HEK293 (cell line): Measurements from ENCODE around the gene SYNM.

ENCODE experiments used
- BCL11B ChIP-seq: fragments of 450-650 bp; formaldehyde crosslinking; IDR thresholded peaks from 2 replicates; pipeline ENCODE4 v1.5.1; 2016; ENCODE audit warnings: low read depth, missing biosample characterization, missing genetic modification characterization
- FEZF1 ChIP-seq: fragments of 450-650 bp; formaldehyde crosslinking; IDR thresholded peaks from 2 replicates; pipeline ENCODE4 v1.5.1; 2016; ENCODE audit warnings: missing biosample characterization, missing genetic modification characterization
- KLF16 ChIP-seq: fragments of 450-650 bp; formaldehyde crosslinking; IDR thresholded peaks from 2 replicates; pipeline ENCODE4 v1.5.1; 2017; ENCODE audit warnings: missing biosample characterization, missing genetic modification characterization
- KLF9 ChIP-seq: fragments of 450-650 bp; formaldehyde crosslinking; IDR thresholded peaks from 2 replicates; pipeline ENCODE4 v1.5.1; 2016; ENCODE audit warnings: missing biosample characterization, missing genetic modification characterization, low read depth
- MYNN ChIP-seq: fragments of 450-650 bp; formaldehyde crosslinking; IDR thresholded peaks from 2 replicates; pipeline ENCODE4 v1.5.1; 2016; ENCODE audit warnings: missing biosample characterization, missing genetic modification characterization, borderline replicate concordance
- RBAK ChIP-seq: fragments of 450-650 bp; formaldehyde crosslinking; IDR thresholded peaks from 2 replicates; pipeline ENCODE4 v1.5.1; 2016; ENCODE audit warnings: missing biosample characterization, missing genetic modification characterization
- SCRT1 ChIP-seq: fragments of 450-650 bp; formaldehyde crosslinking; IDR thresholded peaks from 2 replicates; pipeline ENCODE4 v1.5.1; 2016; ENCODE audit warnings: missing biosample characterization, missing genetic modification characterization, borderline replicate concordance
- TRIM28 ChIP-seq: IDR thresholded peaks from 2 replicates; pipeline ENCODE4 v1.6.1; 2011; ENCODE audit warnings: low read length, control low read depth, borderline replicate concordance
- ZBTB17 ChIP-seq: fragments of 450-650 bp; formaldehyde crosslinking; IDR thresholded peaks from 2 replicates; pipeline ENCODE4 v1.5.1; 2016; ENCODE audit warnings: missing biosample characterization, missing genetic modification characterization
- ZBTB8A ChIP-seq: fragments of 450-650 bp; formaldehyde crosslinking; IDR thresholded peaks from 2 replicates; pipeline ENCODE4 v1.5.1; 2016; ENCODE audit warnings: missing biosample characterization, missing genetic modification characterization
- ZEB2 ChIP-seq: fragments of 450-650 bp; formaldehyde crosslinking; IDR thresholded peaks from 2 replicates; pipeline ENCODE4 v1.5.1; 2016; ENCODE audit warnings: missing biosample characterization, missing genetic modification characterization
- ZFP69B ChIP-seq: fragments of 450-650 bp; formaldehyde crosslinking; IDR thresholded peaks from 2 replicates; pipeline ENCODE4 v1.5.1; 2016; ENCODE audit warnings: missing biosample characterization, missing genetic modification characterization
- ZIC2 ChIP-seq: fragments of 450-650 bp; formaldehyde crosslinking; IDR thresholded peaks from 2 replicates; pipeline ENCODE4 v1.5.1; 2016; ENCODE audit warnings: missing biosample characterization, missing genetic modification characterization
- ZNF10 ChIP-seq: fragments of 450-650 bp; formaldehyde crosslinking; IDR thresholded peaks from 2 replicates; pipeline ENCODE4 v1.5.1; 2017; ENCODE audit warnings: missing biosample characterization, missing genetic modification characterization
- ZNF114 ChIP-seq: fragments of 450-650 bp; formaldehyde crosslinking; IDR thresholded peaks from 2 replicates; pipeline ENCODE4 v1.5.0; 2017; ENCODE audit warnings: missing biosample characterization, missing genetic modification characterization
- ZNF133 ChIP-seq: fragments of 450-650 bp; formaldehyde crosslinking; IDR thresholded peaks from 2 replicates; pipeline ENCODE4 v1.5.1; 2016; ENCODE audit warnings: missing biosample characterization, missing genetic modification characterization
- ZNF155 ChIP-seq: fragments of 450-650 bp; formaldehyde crosslinking; IDR thresholded peaks from 2 replicates; pipeline ENCODE4 v1.5.1; 2016; ENCODE audit warnings: missing biosample characterization, missing genetic modification characterization
- ZNF157 ChIP-seq: fragments of 450-650 bp; formaldehyde crosslinking; IDR thresholded peaks from 2 replicates; pipeline ENCODE4 v1.5.1; 2016; ENCODE audit warnings: missing biosample characterization, missing genetic modification characterization
- ZNF174 ChIP-seq: fragments of 450-650 bp; formaldehyde crosslinking; IDR thresholded peaks from 2 replicates; pipeline ENCODE4 v1.5.0; 2017; ENCODE audit warnings: missing biosample characterization, mild to moderate bottlenecking, missing genetic modification characterization
- ZNF175 ChIP-seq: fragments of 450-650 bp; formaldehyde crosslinking; IDR thresholded peaks from 2 replicates; pipeline ENCODE4 v1.5.1; 2016; ENCODE audit warnings: missing biosample characterization, missing genetic modification characterization
- ZNF211 ChIP-seq: fragments of 450-650 bp; formaldehyde crosslinking; IDR thresholded peaks from 2 replicates; pipeline ENCODE4 v1.5.1; 2016; ENCODE audit warnings: low read depth, missing biosample characterization, missing genetic modification characterization
- ZNF214 ChIP-seq: fragments of 450-650 bp; formaldehyde crosslinking; IDR thresholded peaks from 2 replicates; pipeline ENCODE4 v1.5.1; 2017; ENCODE audit warnings: missing biosample characterization, mild to moderate bottlenecking, missing genetic modification characterization, borderline replicate concordance
- ZNF335 ChIP-seq: fragments of 450-650 bp; formaldehyde crosslinking; conservative IDR thresholded peaks from 2 replicates; pipeline ENCODE4 v1.5.1; 2016; ENCODE audit warnings: missing biosample characterization, missing genetic modification characterization
- ZNF404 ChIP-seq: fragments of 450-650 bp; formaldehyde crosslinking; IDR thresholded peaks from 2 replicates; pipeline ENCODE4 v1.5.1; 2017; ENCODE audit warnings: missing biosample characterization, missing genetic modification characterization
- ZNF501 ChIP-seq: fragments of 450-650 bp; formaldehyde crosslinking; IDR thresholded peaks from 2 replicates; pipeline ENCODE4 v1.5.1; 2016; ENCODE audit warnings: missing biosample characterization, missing genetic modification characterization
- ZNF530 ChIP-seq: fragments of 450-650 bp; formaldehyde crosslinking; IDR thresholded peaks from 2 replicates; pipeline ENCODE4 v1.5.1; 2016; ENCODE audit warnings: low read depth, missing biosample characterization, missing genetic modification characterization
- ZNF549 ChIP-seq: fragments of 450-650 bp; IDR thresholded peaks from 2 replicates; pipeline ENCODE4 v1.5.1; 2018; ENCODE audit warnings: missing biosample characterization, missing genetic modification characterization, mild to moderate bottlenecking, inconsistent platforms, moderate library complexity
- ZNF558 ChIP-seq: fragments of 450-650 bp; formaldehyde crosslinking; IDR thresholded peaks from 2 replicates; pipeline ENCODE4 v1.5.1; 2016; ENCODE audit warnings: missing biosample characterization, missing genetic modification characterization
- ZNF596 ChIP-seq: fragments of 450-650 bp; IDR thresholded peaks from 2 replicates; pipeline ENCODE4 v1.5.0; 2018; ENCODE audit warnings: missing biosample characterization, mild to moderate bottlenecking, missing genetic modification characterization, moderate library complexity
- ZNF610 ChIP-seq: fragments of 450-650 bp; formaldehyde crosslinking; IDR thresholded peaks from 2 replicates; pipeline ENCODE4 v1.5.1; 2016; ENCODE audit warnings: missing biosample characterization, missing genetic modification characterization, borderline replicate concordance
- ZNF701 ChIP-seq: fragments of 450-650 bp; formaldehyde crosslinking; IDR thresholded peaks from 2 replicates; pipeline ENCODE4 v1.5.1; 2016; ENCODE audit warnings: missing biosample characterization, missing genetic modification characterization
- ZNF785 ChIP-seq: fragments of 450-650 bp; formaldehyde crosslinking; IDR thresholded peaks from 2 replicates; pipeline ENCODE4 v1.5.1; 2016; ENCODE audit warnings: missing biosample characterization, missing genetic modification characterization
- ZSCAN23 ChIP-seq: fragments of 450-650 bp; formaldehyde crosslinking; IDR thresholded peaks from 2 replicates; pipeline ENCODE4 v1.5.1; 2016; ENCODE audit warnings: missing biosample characterization, missing genetic modification characterization
- TF ChIP-seq, protein P1 (sequence below): fragments of 450-650 bp; formaldehyde crosslinking; IDR thresholded peaks from 2 replicates; pipeline ENCODE4 v1.5.1; 2016; ENCODE audit warnings: missing biosample characterization, missing genetic modification characterization, low read depth
- TF ChIP-seq, protein P2 (sequence below): fragments of 450-650 bp; formaldehyde crosslinking; IDR thresholded peaks from 2 replicates; pipeline ENCODE4 v1.5.1; 2016; ENCODE audit warnings: missing biosample characterization, missing genetic modification characterization
- TF ChIP-seq, protein P3 (sequence below): fragments of 450-650 bp; formaldehyde crosslinking; IDR thresholded peaks from 2 replicates; pipeline ENCODE4 v1.5.1; 2016; ENCODE audit warnings: missing biosample characterization, missing genetic modification characterization
- TF ChIP-seq, protein P4 (sequence below): fragments of 450-650 bp; formaldehyde crosslinking; IDR thresholded peaks from 2 replicates; pipeline ENCODE4 v1.5.1; 2016; ENCODE audit warnings: missing biosample characterization, missing genetic modification characterization
- TF ChIP-seq, protein P5 (sequence below): fragments of 450-650 bp; formaldehyde crosslinking; IDR thresholded peaks from 2 replicates; pipeline ENCODE4 v1.5.1; 2016; ENCODE audit warnings: missing biosample characterization, missing genetic modification characterization

SYNM gene

DNA sequence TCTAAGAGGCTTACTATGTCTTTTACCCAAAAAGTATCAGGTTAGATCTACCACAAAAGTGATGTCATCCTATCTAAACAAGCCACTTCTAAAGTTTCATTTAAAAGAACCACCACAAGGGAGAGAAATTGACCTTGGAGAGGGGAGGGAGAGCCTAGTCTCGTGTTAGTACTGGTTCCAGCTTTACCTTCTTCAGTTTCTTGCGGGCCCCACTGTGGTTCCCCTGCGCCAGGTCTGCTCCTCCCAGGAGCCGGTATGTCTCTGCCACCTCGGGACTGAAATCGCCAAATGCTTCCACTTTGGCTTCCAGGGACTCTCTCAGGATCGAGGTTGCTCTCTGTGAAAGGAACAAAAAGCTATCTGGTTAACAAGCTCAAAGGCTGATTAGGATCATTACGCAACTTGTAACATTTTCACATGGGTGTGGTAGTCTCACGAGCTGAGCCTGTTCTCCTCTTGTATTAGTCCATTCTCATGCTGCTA is 51.1 kb downstream of the SYNM start (continued):
- TF ChIP-seq MYNN (tag by site-specific recombination) (no peak), ZNF549 (no peak), ZNF785 (tag by site-specific recombination) (no peak), ZNF596 (tag by site-specific recombination) (no peak), ZNF211 (no peak), ZBTB8A (tag by site-specific recombination) (no peak), ZNF558 (tag by site-specific recombination) (no peak), ZNF610 (no peak), ZNF157 (tag by site-specific recombination) (no peak), ZNF174 (no peak), ZIC2 (tag by site-specific recombination) (no peak), TRIM28 (peak; percentile 86), ZNF501 (tag by site-specific recombination) (no peak), FEZF1 (0 out of 2 replicates have a peak, but pooled peaks have one; percentile 14), ZSCAN23 (tag by site-specific recombination) (no peak), SCRT1 (tag by site-specific recombination) (no peak), ZNF404 (no peak), KLF16 (tag by site-specific recombination) (no peak), ZEB2 (tag by site-specific recombination) (no peak), ZNF155 (tag by site-specific recombination) (no peak), ZNF114 (tag by site-specific recombination) (no peak), BCL11B (no peak), ZNF133 (tag by site-specific recombination) (no peak), ZNF335 (tag by site-specific recombination) (no peak), ZFP69B (tag by site-specific recombination) (peak; percentile 94), ZNF530 (tag by site-specific recombination) (no peak), ZNF10 (tag by site-specific recombination) (no peak), ZNF214 (tag by site-specific recombination) (no peak), RBAK (tag by site-specific recombination) (no peak), ZBTB17 (tag by site-specific recombination) (peak; percentile 63; the same call in 1 of the 2 replicates), KLF9 (tag by site-specific recombination) (no peak), ZNF701 (no peak), ZNF175 (tag by site-specific recombination) (no peak)
- TF ChIP-seq, protein P1, sequence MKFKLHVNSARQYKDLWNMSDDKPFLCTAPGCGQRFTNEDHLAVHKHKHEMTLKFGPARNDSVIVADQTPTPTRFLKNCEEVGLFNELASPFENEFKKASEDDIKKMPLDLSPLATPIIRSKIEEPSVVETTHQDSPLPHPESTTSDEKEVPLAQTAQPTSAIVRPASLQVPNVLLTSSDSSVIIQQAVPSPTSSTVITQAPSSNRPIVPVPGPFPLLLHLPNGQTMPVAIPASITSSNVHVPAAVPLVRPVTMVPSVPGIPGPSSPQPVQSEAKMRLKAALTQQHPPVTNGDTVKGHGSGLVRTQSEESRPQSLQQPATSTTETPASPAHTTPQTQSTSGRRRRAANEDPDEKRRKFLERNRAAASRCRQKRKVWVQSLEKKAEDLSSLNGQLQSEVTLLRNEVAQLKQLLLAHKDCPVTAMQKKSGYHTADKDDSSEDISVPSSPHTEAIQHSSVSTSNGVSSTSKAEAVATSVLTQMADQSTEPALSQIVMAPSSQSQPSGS (tag by site-specific recombination), result peak; percentile 83
- TF ChIP-seq, protein P2, sequence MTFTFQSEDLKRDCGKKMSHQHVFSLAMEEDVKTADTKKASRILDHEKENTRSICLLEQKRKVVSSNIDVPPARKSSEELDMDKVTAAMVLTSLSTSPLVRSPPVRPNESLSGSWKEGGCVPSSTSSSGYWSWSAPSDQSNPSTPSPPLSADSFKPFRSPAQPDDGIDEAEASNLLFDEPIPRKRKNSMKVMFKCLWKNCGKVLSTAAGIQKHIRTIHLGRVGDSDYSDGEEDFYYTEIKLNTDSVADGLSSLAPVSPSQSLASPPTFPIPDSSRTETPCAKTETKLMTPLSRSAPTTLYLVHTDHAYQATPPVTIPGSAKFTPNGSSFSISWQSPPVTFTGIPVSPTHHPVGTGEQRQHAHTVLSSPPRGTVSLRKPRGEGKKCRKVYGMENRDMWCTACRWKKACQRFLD, result no peak
- TF ChIP-seq, protein P3, sequence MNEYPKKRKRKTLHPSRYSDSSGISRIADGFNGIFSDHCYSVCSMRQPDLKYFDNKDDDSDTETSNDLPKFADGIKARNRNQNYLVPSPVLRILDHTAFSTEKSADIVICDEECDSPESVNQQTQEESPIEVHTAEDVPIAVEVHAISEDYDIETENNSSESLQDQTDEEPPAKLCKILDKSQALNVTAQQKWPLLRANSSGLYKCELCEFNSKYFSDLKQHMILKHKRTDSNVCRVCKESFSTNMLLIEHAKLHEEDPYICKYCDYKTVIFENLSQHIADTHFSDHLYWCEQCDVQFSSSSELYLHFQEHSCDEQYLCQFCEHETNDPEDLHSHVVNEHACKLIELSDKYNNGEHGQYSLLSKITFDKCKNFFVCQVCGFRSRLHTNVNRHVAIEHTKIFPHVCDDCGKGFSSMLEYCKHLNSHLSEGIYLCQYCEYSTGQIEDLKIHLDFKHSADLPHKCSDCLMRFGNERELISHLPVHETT (tag by site-specific recombination), result 0 out of 2 replicates have a peak, but pooled peaks have one; percentile 22
- TF ChIP-seq, protein P4, sequence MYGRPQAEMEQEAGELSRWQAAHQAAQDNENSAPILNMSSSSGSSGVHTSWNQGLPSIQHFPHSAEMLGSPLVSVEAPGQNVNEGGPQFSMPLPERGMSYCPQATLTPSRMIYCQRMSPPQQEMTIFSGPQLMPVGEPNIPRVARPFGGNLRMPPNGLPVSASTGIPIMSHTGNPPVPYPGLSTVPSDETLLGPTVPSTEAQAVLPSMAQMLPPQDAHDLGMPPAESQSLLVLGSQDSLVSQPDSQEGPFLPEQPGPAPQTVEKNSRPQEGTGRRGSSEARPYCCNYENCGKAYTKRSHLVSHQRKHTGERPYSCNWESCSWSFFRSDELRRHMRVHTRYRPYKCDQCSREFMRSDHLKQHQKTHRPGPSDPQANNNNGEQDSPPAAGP (tag by site-specific recombination), result no peak
- TF ChIP-seq, protein P5, sequence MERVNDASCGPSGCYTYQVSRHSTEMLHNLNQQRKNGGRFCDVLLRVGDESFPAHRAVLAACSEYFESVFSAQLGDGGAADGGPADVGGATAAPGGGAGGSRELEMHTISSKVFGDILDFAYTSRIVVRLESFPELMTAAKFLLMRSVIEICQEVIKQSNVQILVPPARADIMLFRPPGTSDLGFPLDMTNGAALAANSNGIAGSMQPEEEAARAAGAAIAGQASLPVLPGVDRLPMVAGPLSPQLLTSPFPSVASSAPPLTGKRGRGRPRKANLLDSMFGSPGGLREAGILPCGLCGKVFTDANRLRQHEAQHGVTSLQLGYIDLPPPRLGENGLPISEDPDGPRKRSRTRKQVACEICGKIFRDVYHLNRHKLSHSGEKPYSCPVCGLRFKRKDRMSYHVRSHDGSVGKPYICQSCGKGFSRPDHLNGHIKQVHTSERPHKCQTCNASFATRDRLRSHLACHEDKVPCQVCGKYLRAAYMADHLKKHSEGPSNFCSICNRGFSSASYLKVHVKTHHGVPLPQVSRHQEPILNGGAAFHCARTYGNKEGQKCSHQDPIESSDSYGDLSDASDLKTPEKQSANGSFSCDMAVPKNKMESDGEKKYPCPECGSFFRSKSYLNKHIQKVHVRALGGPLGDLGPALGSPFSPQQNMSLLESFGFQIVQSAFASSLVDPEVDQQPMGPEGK, result no peak
